K562 (cell line): ENCODE measurements around the gene DSC2. TPM values are rescaled to one million over a fixed set of nuclear protein-coding genes. Genes with fewer than 3 reads are reported as not detected.
A peak's percentile ranks its signal among the peaks of the same experiment; 100 is the strongest.

Source experiments
- MBD2 ChIP-seq: sonication (generic); IDR thresholded peaks from 2 replicates; pipeline ENCODE4 v1.6.1; 2016; ENCODE audit warnings: low read depth, borderline replicate concordance
- PHF8 ChIP-seq: fragments of 200-600 bp; sonication (generic); IDR thresholded peaks from 2 replicates; pipeline ENCODE4 v1.6.1; 2012; ENCODE audit warnings: mixed run types, mild to moderate bottlenecking, inconsistent platforms, low read length, moderate library complexity, borderline replicate concordance
- SIN3A ChIP-seq, 2 experiments: fragments of 150-350 bp in 1 of 2; IDR thresholded peaks; 2 replicates each; pipeline ENCODE4 v1.6.1; 2011 to 2016; ENCODE audit warnings: borderline replicate concordance in 2 of 2, low read depth in 2 of 2, low read length in 2 of 2, mild to moderate bottlenecking in 2 of 2, moderate library complexity in 2 of 2; ENCODE audit not compliant: control insufficient read depth in 1 of 2
- TFAM ChIP-seq: fragments of 250-450 bp; sonication (Bioruptor Pico); conservative IDR thresholded peaks from 2 replicates; pipeline ENCODE4 v1.5.0; 2021; ENCODE audit warnings: mild to moderate bottlenecking, moderate library complexity
- polyA plus RNA-seq, 8 experiments: library from polyadenylated mRNA; depleted of rRNA in 4 of 8; stranded (reverse) in 5 of 8; unstranded in 3 of 8; fragments of >200 nt; fragmentation: Nextera tagmentation in 2 of 8; fragmentation: Illumina TruSeq in 1 of 8; extraction: Ambion mirVana in 2 of 8; extraction: Trizol in 1 of 8; gene quantifications; 2 replicates each; pipeline versions ENCODE4 v1.2.1 to v1.2.3, GENCODE V29; 2011 to 2014; ENCODE audit warnings: inconsistent platforms in 1 of 8, missing spikeins in 1 of 8
- total RNA-seq, 7 experiments: library from RNA; depleted of rRNA in 6 of 7; stranded (reverse); fragments of >200 nt in 6 of 7; fragmentation: Illumina TruSeq in 2 of 7; extraction: Trizol in 2 of 7; gene quantifications; 2 replicates each; pipeline versions ENCODE4 v1.2.1 to v1.2.3, GENCODE V29; 2011 to 2021; ENCODE audit warnings: low replicate concordance in 1 of 7
- TF ChIP-seq, protein P1 (sequence below): fragments of 250-450 bp; sonication (Bioruptor Pico); IDR thresholded peaks from 2 replicates; pipeline ENCODE4 v1.6.1; 2021; ENCODE audit warnings: mild to moderate bottlenecking
- TF ChIP-seq, protein P2 (sequence below): fragments of 450-650 bp; IDR thresholded peaks from 2 replicates; pipeline ENCODE4 v1.6.1; 2016; ENCODE audit warnings: mild to moderate bottlenecking, moderate library complexity

The DSC2 gene
- total and polyA plus RNA-seq, 9 of the 15 experiments (the other 6 are each of a cell fraction or from before 2014, with no cell fraction given), result 3.8 to 15.3 (median 6.4) TPM

DNA sequence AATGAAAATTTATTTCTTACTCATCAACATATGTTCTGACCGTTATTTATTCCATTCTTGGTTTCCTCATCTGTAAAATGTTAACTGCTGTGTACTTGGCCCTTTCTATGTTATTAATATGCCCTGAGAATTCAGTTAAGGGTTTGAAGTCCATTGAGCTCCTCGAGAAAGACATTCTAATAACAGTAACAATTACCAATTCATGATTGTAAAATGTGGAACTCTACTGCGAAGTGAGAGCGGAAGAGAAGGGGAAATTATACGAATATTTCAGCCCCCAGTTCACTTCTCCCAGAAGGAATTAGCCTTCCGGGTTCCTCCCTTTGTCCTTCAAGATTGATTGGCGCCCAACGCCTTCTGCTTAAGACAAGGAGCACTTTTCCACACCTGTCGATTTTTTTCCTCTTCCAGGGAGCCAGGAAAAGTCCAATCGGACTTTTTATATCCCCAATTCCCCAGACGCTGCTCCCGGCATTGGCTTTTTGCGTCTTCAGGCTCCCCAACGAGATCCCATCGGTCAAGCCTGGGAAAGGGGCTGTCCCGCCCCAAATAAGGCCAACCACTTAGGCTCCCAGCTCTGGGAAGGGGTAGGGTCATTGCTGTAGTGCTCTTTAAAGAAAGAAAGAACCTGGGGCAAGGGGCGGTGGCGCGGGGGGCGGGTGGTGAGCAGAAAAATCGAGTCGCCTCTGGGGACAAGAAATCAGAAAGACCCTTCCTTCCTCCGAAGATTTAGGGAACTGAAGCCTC is 1.6 kb downstream of the DSC2 start (continued):
- TF ChIP-seq, protein P1, sequence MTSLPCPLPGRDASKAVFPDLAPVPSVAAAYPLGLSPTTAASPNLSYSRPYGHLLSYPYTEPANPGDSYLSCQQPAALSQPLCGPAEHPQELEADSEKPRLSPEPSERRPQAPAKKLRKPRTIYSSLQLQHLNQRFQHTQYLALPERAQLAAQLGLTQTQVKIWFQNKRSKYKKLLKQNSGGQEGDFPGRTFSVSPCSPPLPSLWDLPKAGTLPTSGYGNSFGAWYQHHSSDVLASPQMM, result no peak
- TF ChIP-seq SIN3A (IDR thresholded peaks at IDR 0.05; ENCODE audit: borderline replicate concordance in 2 of 2, control insufficient read depth in 1 of 2, low read depth in 2 of 2, low read length in 2 of 2), result no peak
- peak; percentile 35; the same call in 1 of the 2 replicates for TF ChIP-seq MBD2
- peak; percentile 24 for TF ChIP-seq PHF8
- TF ChIP-seq, protein P2, sequence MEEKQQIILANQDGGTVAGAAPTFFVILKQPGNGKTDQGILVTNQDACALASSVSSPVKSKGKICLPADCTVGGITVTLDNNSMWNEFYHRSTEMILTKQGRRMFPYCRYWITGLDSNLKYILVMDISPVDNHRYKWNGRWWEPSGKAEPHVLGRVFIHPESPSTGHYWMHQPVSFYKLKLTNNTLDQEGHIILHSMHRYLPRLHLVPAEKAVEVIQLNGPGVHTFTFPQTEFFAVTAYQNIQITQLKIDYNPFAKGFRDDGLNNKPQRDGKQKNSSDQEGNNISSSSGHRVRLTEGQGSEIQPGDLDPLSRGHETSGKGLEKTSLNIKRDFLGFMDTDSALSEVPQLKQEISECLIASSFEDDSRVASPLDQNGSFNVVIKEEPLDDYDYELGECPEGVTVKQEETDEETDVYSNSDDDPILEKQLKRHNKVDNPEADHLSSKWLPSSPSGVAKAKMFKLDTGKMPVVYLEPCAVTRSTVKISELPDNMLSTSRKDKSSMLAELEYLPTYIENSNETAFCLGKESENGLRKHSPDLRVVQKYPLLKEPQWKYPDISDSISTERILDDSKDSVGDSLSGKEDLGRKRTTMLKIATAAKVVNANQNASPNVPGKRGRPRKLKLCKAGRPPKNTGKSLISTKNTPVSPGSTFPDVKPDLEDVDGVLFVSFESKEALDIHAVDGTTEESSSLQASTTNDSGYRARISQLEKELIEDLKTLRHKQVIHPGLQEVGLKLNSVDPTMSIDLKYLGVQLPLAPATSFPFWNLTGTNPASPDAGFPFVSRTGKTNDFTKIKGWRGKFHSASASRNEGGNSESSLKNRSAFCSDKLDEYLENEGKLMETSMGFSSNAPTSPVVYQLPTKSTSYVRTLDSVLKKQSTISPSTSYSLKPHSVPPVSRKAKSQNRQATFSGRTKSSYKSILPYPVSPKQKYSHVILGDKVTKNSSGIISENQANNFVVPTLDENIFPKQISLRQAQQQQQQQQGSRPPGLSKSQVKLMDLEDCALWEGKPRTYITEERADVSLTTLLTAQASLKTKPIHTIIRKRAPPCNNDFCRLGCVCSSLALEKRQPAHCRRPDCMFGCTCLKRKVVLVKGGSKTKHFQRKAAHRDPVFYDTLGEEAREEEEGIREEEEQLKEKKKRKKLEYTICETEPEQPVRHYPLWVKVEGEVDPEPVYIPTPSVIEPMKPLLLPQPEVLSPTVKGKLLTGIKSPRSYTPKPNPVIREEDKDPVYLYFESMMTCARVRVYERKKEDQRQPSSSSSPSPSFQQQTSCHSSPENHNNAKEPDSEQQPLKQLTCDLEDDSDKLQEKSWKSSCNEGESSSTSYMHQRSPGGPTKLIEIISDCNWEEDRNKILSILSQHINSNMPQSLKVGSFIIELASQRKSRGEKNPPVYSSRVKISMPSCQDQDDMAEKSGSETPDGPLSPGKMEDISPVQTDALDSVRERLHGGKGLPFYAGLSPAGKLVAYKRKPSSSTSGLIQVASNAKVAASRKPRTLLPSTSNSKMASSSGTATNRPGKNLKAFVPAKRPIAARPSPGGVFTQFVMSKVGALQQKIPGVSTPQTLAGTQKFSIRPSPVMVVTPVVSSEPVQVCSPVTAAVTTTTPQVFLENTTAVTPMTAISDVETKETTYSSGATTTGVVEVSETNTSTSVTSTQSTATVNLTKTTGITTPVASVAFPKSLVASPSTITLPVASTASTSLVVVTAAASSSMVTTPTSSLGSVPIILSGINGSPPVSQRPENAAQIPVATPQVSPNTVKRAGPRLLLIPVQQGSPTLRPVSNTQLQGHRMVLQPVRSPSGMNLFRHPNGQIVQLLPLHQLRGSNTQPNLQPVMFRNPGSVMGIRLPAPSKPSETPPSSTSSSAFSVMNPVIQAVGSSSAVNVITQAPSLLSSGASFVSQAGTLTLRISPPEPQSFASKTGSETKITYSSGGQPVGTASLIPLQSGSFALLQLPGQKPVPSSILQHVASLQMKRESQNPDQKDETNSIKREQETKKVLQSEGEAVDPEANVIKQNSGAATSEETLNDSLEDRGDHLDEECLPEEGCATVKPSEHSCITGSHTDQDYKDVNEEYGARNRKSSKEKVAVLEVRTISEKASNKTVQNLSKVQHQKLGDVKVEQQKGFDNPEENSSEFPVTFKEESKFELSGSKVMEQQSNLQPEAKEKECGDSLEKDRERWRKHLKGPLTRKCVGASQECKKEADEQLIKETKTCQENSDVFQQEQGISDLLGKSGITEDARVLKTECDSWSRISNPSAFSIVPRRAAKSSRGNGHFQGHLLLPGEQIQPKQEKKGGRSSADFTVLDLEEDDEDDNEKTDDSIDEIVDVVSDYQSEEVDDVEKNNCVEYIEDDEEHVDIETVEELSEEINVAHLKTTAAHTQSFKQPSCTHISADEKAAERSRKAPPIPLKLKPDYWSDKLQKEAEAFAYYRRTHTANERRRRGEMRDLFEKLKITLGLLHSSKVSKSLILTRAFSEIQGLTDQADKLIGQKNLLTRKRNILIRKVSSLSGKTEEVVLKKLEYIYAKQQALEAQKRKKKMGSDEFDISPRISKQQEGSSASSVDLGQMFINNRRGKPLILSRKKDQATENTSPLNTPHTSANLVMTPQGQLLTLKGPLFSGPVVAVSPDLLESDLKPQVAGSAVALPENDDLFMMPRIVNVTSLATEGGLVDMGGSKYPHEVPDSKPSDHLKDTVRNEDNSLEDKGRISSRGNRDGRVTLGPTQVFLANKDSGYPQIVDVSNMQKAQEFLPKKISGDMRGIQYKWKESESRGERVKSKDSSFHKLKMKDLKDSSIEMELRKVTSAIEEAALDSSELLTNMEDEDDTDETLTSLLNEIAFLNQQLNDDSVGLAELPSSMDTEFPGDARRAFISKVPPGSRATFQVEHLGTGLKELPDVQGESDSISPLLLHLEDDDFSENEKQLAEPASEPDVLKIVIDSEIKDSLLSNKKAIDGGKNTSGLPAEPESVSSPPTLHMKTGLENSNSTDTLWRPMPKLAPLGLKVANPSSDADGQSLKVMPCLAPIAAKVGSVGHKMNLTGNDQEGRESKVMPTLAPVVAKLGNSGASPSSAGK, result peak; percentile 31; the same call in 1 of the 2 replicates
- TF ChIP-seq TFAM, result no peak
- TF ChIP-seq, all 486 proteins: peak for 17
